H4 (cell line): ENCODE data around the gene SMNDC1. TPM values are rescaled to one million over a fixed set of nuclear protein-coding genes. Genes with fewer than 3 reads are reported as not detected.
"Not testable (repeated sequence)": the region's sequence is repeated elsewhere in the genome, so short reads cannot be mapped to it uniquely, and the experiment has no call there.

Experiments used
- DNase-seq: peaks from one replicate; pipeline ENCODE4 v3.0.0-alpha.2; 2015; ENCODE audit warnings: low spot score
- total RNA-seq: library from RNA; depleted of rRNA; stranded (reverse); fragments of >200 nt; shearing (Covaris generic); gene quantifications from 2 replicates; pipeline ENCODE4 v1.2.3, GENCODE V29; 2014; rRNA removed

Gene SMNDC1
- 7.8 and 8.3 TPM in 2 replicates for total RNA-seq

GRCh38 chr10:110304780-110305421, at the start of gene SMNDC1:
TSS of gene SMNDC1 (minus strand) at chr10:110304920. CDS start at chr10:110303587, 1,333 bp downstream.
- peak; percentile 98 for DNase-seq

GRCh38 chr10:110354322-110354766, 49.6 kb upstream of the SMNDC1 start:
- DNase-seq, result peak; percentile 74

GRCh38 chr10:110353244-110354119, 48.8 kb upstream of the SMNDC1 start:
- DNase-seq, result peak; percentile 55

GRCh38 chr10:110352930-110353243, 48.2 kb upstream of the SMNDC1 start:
- no peak for DNase-seq

- no peak for DNase-seq
These were observed 46.1 kb upstream of the SMNDC1 start for GRCh38 chr10:110350812-110351211.

- no peak for DNase-seq
These were observed 45.1 kb upstream of the SMNDC1 start for GRCh38 chr10:110349831-110350230.

GRCh38 chr10:110349386-110349785, 44.7 kb upstream of the SMNDC1 start:
- no peak for DNase-seq

- DNase-seq, result no peak
These were observed 43.6 kb upstream of the SMNDC1 start for GRCh38 chr10:110348336-110348735.

- no peak for DNase-seq
These were observed 42.2 kb upstream of the SMNDC1 start for GRCh38 chr10:110346914-110347313.

- DNase-seq, result no peak
These were observed 40.6 kb upstream of the SMNDC1 start for GRCh38 chr10:110345286-110345685.

- no peak for DNase-seq
These were observed 39.9 kb upstream of the SMNDC1 start for GRCh38 chr10:110344622-110345021.

- DNase-seq, result no peak
These were observed 39.2 kb upstream of the SMNDC1 start for GRCh38 chr10:110343947-110344346.

GRCh38 chr10:110340816-110341215, 36.1 kb upstream of the SMNDC1 start:
- no peak for DNase-seq

- no peak for DNase-seq
These were observed 35.4 kb upstream of the SMNDC1 start for GRCh38 chr10:110340122-110340521.

- no peak for DNase-seq
These were observed 33.2 kb upstream of the SMNDC1 start for GRCh38 chr10:110337906-110338305.

GRCh38 chr10:110337401-110337800, 32.7 kb upstream of the SMNDC1 start:
- no peak for DNase-seq

GRCh38 chr10:110336111-110336721, 31.5 kb upstream of the SMNDC1 start:
- peak; percentile 69 for DNase-seq

- no peak for DNase-seq
These were observed 30.8 kb upstream of the SMNDC1 start for GRCh38 chr10:110335314-110336064.

GRCh38 chr10:110334061-110334656, 29.4 kb upstream of the SMNDC1 start:
- DNase-seq, result no peak

GRCh38 chr10:110331226-110331795, 26.6 kb upstream of the SMNDC1 start:
- not testable (repeated sequence) for DNase-seq

GRCh38 chr10:110330675-110331074, 26.0 kb upstream of the SMNDC1 start:
- no peak for DNase-seq
